ENCODE results near the gene SYNPO2.

DNA sequence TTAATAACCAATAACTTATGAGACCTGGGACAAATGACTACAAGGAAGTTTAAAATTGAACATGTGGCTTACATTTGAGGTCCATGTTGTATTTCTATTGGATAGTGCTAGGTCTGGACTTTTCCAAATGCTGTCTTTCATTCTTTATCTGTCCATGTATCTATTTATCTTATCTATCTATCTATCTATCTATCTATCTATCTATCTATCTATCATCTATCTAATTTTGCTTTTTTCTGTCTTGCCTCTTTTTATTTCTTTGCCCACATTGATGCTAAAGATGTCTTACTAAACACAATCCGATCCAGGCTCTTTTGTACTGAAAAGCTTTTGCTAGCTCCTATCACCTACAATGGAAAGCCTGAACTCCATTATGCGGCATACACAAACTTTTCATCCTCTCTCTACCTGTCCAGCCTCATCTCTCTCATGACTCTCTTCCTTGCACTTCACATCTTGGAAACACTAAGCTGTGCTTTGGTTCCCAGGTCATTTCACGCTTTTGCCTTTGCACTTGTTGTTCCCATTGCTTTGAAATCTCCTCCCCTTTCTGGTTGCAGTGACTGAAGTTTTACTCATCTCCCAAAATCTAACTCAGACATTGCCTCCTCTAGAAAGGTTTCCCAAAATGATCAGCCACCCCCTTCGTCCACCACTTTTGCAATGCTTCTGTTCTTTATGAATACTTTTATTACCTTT lies 107.2 kb downstream of the SYNPO2 start:
- TF ChIP-seq, protein P1, sequence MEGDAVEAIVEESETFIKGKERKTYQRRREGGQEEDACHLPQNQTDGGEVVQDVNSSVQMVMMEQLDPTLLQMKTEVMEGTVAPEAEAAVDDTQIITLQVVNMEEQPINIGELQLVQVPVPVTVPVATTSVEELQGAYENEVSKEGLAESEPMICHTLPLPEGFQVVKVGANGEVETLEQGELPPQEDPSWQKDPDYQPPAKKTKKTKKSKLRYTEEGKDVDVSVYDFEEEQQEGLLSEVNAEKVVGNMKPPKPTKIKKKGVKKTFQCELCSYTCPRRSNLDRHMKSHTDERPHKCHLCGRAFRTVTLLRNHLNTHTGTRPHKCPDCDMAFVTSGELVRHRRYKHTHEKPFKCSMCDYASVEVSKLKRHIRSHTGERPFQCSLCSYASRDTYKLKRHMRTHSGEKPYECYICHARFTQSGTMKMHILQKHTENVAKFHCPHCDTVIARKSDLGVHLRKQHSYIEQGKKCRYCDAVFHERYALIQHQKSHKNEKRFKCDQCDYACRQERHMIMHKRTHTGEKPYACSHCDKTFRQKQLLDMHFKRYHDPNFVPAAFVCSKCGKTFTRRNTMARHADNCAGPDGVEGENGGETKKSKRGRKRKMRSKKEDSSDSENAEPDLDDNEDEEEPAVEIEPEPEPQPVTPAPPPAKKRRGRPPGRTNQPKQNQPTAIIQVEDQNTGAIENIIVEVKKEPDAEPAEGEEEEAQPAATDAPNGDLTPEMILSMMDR (conservative IDR thresholded peaks at IDR 0.05): no peak
- no peak for TF ChIP-seq EZH2 (IDR thresholded peaks at IDR 0.05; ENCODE audit: low read depth)

Measured in PC-9 (cell line).